Activated CD8-positive, alpha-beta memory T cell treated with anti-CD3 and anti-CD28 coated beads, Interleukin-2, amount 50 U/mL, for 24 hours (primary cell): ENCODE results near the gene LRP5.
"Not testable (repeated sequence)": the region's sequence is repeated elsewhere in the genome, so short reads cannot be mapped to it uniquely, and the experiment has no call there.

Source experiments
- DNase-seq: peaks from one replicate; pipeline ENCODE4 v3.0.0-alpha.2; 2020; ENCODE audit errors: extremely low read depth

Gene LRP5

GRCh38 chr11:68469122-68469521, 156.7 kb downstream of the LRP5 start:
- DNase-seq: no peak

GRCh38 chr11:68469642-68470041, 157.3 kb downstream of the LRP5 start:
- DNase-seq: no peak

- no peak for DNase-seq
Observed at GRCh38 chr11:68470304-68470811, 158.0 kb downstream of the LRP5 start.

GRCh38 chr11:68471360-68472340, 159.3 kb downstream of the LRP5 start:
- DNase-seq: peak; percentile 33

GRCh38 chr11:68472778-68473177, 160.4 kb downstream of the LRP5 start:
- no peak for DNase-seq

GRCh38 chr11:68473693-68474092, 161.3 kb downstream of the LRP5 start:
- DNase-seq: no peak

- DNase-seq: not testable (repeated sequence)
Observed at GRCh38 chr11:68475626-68476025, 163.2 kb downstream of the LRP5 start.

GRCh38 chr11:68479390-68479789, 167.0 kb downstream of the LRP5 start:
- DNase-seq: no peak

- no peak for DNase-seq
Observed at GRCh38 chr11:68480193-68480592, 167.8 kb downstream of the LRP5 start.

GRCh38 chr11:68480852-68481510, 168.6 kb downstream of the LRP5 start:
- DNase-seq: no peak

- no peak for DNase-seq
Observed at GRCh38 chr11:68481579-68482240, 169.3 kb downstream of the LRP5 start.

- no peak for DNase-seq
Observed at GRCh38 chr11:68488623-68489022, 176.2 kb downstream of the LRP5 start.

- DNase-seq: no peak
Observed at GRCh38 chr11:68495220-68495729, 182.9 kb downstream of the LRP5 start.

GRCh38 chr11:68495872-68496271, 183.5 kb downstream of the LRP5 start:
- no peak for DNase-seq

GRCh38 chr11:68497761-68498160, 185.4 kb downstream of the LRP5 start:
- no peak for DNase-seq

GRCh38 chr11:68498321-68498720, 185.9 kb downstream of the LRP5 start:
- no peak for DNase-seq
